PFSK-1 (cell line): ENCODE results near the gene PRIMA1.

Experiments used
- FOXP2 ChIP-seq: optimal IDR thresholded peaks from 2 replicates; pipeline ENCODE3; 2011; ENCODE audit warnings: borderline replicate concordance, control low read depth, inconsistent platforms; ENCODE audit not compliant: insufficient read depth; ENCODE audit errors: extremely low read length, extremely low read depth
- POLR2AphosphoS5 ChIP-seq: IDR thresholded peaks from 2 replicates; pipeline ENCODE4 v1.6.1; 2012; ENCODE audit warnings: low read depth, mild to moderate bottlenecking, control low read depth, low read length, moderate library complexity
- REST ChIP-seq, 2 experiments: IDR thresholded peaks; 2 replicates each; pipeline versions ENCODE4 v1.6.1 to v1.8.0; 2011 to 2012; ENCODE audit warnings: low read depth in 2 of 2, low read length in 2 of 2, control low read depth in 1 of 2, inconsistent platforms in 1 of 2, mild to moderate bottlenecking in 1 of 2, moderate library complexity in 1 of 2; ENCODE audit not compliant: insufficient read depth in 1 of 2
- SIN3A ChIP-seq: IDR thresholded peaks from 2 replicates; pipeline ENCODE4 v1.6.1; 2012; ENCODE audit warnings: mild to moderate bottlenecking, low read length, moderate library complexity, borderline replicate concordance; ENCODE audit not compliant: insufficient read depth
- TAF1 ChIP-seq: IDR thresholded peaks from 2 replicates; pipeline ENCODE4 v1.6.1; 2012; ENCODE audit warnings: low read length, control low read depth, borderline replicate concordance; ENCODE audit not compliant: insufficient read depth

The PRIMA1 gene

GRCh38 chr14:93775158-93775557, 13.1 kb downstream of the PRIMA1 start:
- no peak for TF ChIP-seq REST (IDR thresholded peaks at IDR 0.05; ENCODE audit: insufficient read depth in 1 of 2, low read depth in 2 of 2, low read length in 2 of 2)
- no peak for TF ChIP-seq FOXP2
- TF ChIP-seq SIN3A, result no peak
- no peak for TF ChIP-seq POLR2AphosphoS5
- TF ChIP-seq TAF1, result no peak

- no peak for TF ChIP-seq TAF1
- no peak for TF ChIP-seq POLR2AphosphoS5
- no peak for TF ChIP-seq SIN3A
- no peak for TF ChIP-seq REST (IDR thresholded peaks at IDR 0.05; ENCODE audit: insufficient read depth in 1 of 2, low read depth in 2 of 2, low read length in 2 of 2)
- no peak for TF ChIP-seq FOXP2
These were observed 16.0 kb downstream of the PRIMA1 start for GRCh38 chr14:93772263-93772662.

- TF ChIP-seq TAF1 (no peak), REST (IDR thresholded peaks at IDR 0.05; ENCODE audit: insufficient read depth in 1 of 2, low read depth in 2 of 2, low read length in 2 of 2) (no peak), FOXP2 (no peak), POLR2AphosphoS5 (no peak), SIN3A (no peak)
These were observed 22.3 kb downstream of the PRIMA1 start for GRCh38 chr14:93765970-93766369.

DNA sequence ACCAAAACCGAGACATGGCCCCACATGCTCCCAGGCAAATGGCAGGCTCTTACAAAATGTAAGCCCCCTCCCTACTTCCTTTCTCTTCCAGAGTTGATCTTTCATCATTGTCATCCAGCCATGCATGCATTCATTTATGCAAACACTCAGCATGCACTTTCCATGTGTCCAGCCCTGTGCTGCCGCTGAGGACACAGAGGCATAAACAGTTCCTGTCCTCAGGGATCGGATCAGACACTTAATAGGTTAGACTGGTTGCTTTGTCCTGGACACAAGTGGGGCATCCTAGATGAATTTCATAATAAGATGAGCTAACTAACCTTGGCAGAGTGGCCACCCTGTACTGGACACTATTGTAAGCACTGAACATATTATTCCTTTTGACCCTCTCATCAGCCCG, 23.1 kb downstream of the PRIMA1 start:
- TF ChIP-seq TAF1, result no peak
- TF ChIP-seq POLR2AphosphoS5, result no peak
- TF ChIP-seq SIN3A, result no peak
- TF ChIP-seq FOXP2, result no peak
- TF ChIP-seq REST (IDR thresholded peaks at IDR 0.05; ENCODE audit: insufficient read depth in 1 of 2, low read depth in 2 of 2, low read length in 2 of 2), result no peak

DNA sequence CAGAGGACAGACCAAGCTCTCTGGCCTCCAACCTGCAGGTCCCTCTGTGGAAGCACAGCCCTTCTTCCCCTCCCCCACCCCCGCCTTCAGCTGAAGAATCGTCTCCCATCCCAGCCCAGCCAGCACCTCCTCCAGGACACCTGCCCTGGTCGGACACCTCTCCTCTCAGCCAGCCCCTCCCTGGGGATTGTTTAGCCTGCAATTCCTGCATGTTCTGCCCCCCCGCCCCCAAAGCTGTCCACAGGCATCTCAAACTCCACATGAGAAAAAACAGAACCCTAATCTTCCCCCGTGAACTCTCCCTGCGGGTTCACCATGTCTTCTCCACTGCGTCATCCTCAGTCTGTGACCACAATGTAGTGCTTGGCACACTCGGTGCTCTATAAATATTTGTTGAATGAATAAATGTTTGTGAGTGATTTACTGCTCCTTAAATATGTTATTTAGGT, 24.1 kb downstream of the PRIMA1 start:
- TF ChIP-seq POLR2AphosphoS5 (no peak), TAF1 (no peak), SIN3A (no peak), FOXP2 (no peak), REST (IDR thresholded peaks at IDR 0.05; ENCODE audit: insufficient read depth in 1 of 2, low read depth in 2 of 2, low read length in 2 of 2) (no peak)
